Upper lobe of left lung (tissue), 4 donors: ENCODE results near the gene VASN.

Experiments used
- CTCF ChIP-seq, 6 experiments: fragments of 450-650 bp in 4 of 6; fragments of 200-600 bp in 2 of 6; sonication (generic) in 2 of 6; IDR thresholded peaks; one replicate each; pipeline ENCODE4 v1.5.1; 2016 to 2019; ENCODE audit warnings: antibody characterized with exemption in 6 of 6
- EP300 ChIP-seq, 4 donors: sonication (generic); formaldehyde crosslinking; IDR thresholded peaks; one replicate each; pipeline ENCODE4 v1.5.1; 2017; ENCODE audit warnings: antibody characterized with exemption in 4 of 4, control low read depth in 2 of 4
- POLR2A ChIP-seq, 4 donors: fragments of 450-650 bp; IDR thresholded peaks; one replicate each; pipeline ENCODE4 v1.5.1; 2016 to 2017; ENCODE audit warnings: antibody characterized with exemption in 4 of 4, mild to moderate bottlenecking in 2 of 4
- POLR2AphosphoS5 ChIP-seq, 2 donors: sonication (generic); formaldehyde crosslinking; IDR thresholded peaks; one replicate each; pipeline ENCODE4 v1.5.1; 2017; ENCODE audit warnings: antibody characterized with exemption in 2 of 2

DNA sequence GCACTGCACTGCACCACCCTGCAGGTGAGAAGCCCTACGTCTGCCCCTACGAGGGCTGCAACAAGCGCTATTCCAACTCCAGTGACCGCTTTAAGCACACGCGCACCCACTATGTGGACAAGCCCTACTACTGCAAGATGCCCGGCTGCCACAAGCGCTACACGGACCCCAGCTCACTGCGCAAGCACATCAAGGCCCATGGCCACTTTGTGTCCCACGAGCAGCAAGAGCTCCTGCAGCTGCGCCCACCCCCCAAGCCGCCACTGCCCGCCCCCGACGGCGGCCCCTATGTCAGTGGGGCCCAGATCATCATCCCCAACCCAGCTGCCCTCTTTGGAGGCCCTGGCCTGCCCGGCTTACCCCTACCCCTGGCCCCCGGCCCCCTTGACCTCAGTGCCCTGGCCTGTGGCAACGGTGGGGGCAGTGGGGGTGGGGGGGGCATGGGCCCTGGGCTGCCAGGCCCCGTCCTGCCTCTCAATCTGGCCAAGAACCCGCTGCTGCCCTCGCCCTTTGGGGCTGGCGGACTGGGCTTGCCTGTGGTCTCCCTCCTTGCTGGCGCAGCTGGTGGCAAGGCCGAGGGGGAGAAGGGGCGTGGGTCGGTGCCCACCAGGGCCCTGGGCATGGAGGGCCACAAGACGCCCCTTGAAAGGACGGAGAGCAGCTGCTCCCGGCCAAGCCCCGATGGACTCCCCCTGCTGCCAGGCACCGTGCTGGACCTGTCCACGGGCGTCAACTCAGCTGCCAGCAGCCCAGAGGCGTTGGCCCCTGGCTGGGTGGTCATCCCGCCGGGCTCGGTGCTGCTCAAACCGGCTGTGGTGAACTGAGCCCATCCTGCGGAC, 34.7 kb upstream of the VASN start:
- TF ChIP-seq POLR2A (IDR thresholded peaks at IDR 0.05) (no peak), EP300 (IDR thresholded peaks at IDR 0.05) (no peak), POLR2AphosphoS5 (IDR thresholded peaks at IDR 0.05) (no peak), CTCF (IDR thresholded peaks at IDR 0.05) (no peak)
